GM12891 (cell line): Measurements from ENCODE around the gene TSC22D2.

Source experiments
- POLR2A ChIP-seq: IDR thresholded peaks from 2 replicates; pipeline ENCODE4 v1.6.1; 2011; ENCODE audit warnings: low read depth, low read length, control low read depth
- POLR2AphosphoS5 ChIP-seq: IDR thresholded peaks from 2 replicates; pipeline ENCODE4 v1.6.1; 2011; ENCODE audit warnings: low read depth, low read length, control low read depth
- SPI1 ChIP-seq: IDR thresholded peaks from 2 replicates; pipeline ENCODE4 v1.6.1; 2011; ENCODE audit warnings: low read depth, low read length, control low read depth

GRCh38 chr3:150428562-150428961 is 20.5 kb downstream of the TSC22D2 start:
- no peak for TF ChIP-seq POLR2A
- no peak for TF ChIP-seq POLR2AphosphoS5
- TF ChIP-seq SPI1 = no peak
